Mucosa of descending colon (tissue), 3 donors: Measurements from ENCODE around the gene MRPL57. TPM values are rescaled to one million over a fixed set of nuclear protein-coding genes. Genes with fewer than 3 reads are reported as not detected.
"Not testable (repeated sequence)": the region's sequence is repeated elsewhere in the genome, so short reads cannot be mapped to it uniquely, and the experiment has no call there.

Experiments used
- ATAC-seq: fragments of 200-7000 bp; cut with Tn5 transposase; one replicate; pipeline ENCODE4 v1.9.1; 2020; ENCODE audit warnings: mild to moderate bottlenecking, moderate library complexity
- DNase-seq, 3 donors: peaks; one replicate each; pipeline ENCODE4 v3.0.0-alpha.2; 2020
- H3K36me3 ChIP-seq: fragments of 200-600 bp; one replicate; pipeline ENCODE4 v1.8.0; 2021; ENCODE audit warnings: low read depth, mild to moderate bottlenecking
- H3K4me1 ChIP-seq: fragments of 200-600 bp; one replicate; pipeline ENCODE4 v1.8.0; 2021; ENCODE audit warnings: low read depth, mild to moderate bottlenecking
- H3K4me3 ChIP-seq: fragments of 200-600 bp; one replicate; pipeline ENCODE4 v1.8.0; 2021; ENCODE audit warnings: mild to moderate bottlenecking
- H3K9me3 ChIP-seq: fragments of 200-600 bp; one replicate; pipeline ENCODE4 v1.8.0; 2021; ENCODE audit warnings: mild to moderate bottlenecking
- intact Hi-C, 2 donors: fragments of 100-400 bp; cut with DNase I in 1 of 2; cut with micrococcal nuclease in 1 of 2; formaldehyde crosslinking; loops; one replicate each; pipeline versions ENCODE4 v1.11.0 to v1.11.1; 2022; cut with DNase I, micrococcal nuclease
- total RNA-seq, 3 donors: library from RNA; stranded (reverse); fragmentation: NEBNext Ultra II Directional in 2 of 3; extraction: Animal tissue kit (Norgen Biotek cat#: 25700) in 2 of 3; gene quantifications; one replicate each; pipeline versions ENCODE4 v1.2.1 to v1.2.4, GENCODE V29; 2021 to 2023
- TF ChIP-seq, protein P1 (sequence below): fragments of 200-600 bp; IDR thresholded peaks from one replicate; pipeline ENCODE4 v1.8.0; 2022; ENCODE audit warnings: antibody characterized with exemption, mild to moderate bottlenecking
- donor health status: DM: no; HTN: no; CAD: no; lungs with moderate emphysema.
- donor health status: DM: no; HTN: no; CAD: no.
- donor health status: DM: no; HTN: yes; CAD: no.

Gene MRPL57
- total RNA-seq, 3 donors from 2014 or later, result 11.9 to 16.1 (median 13.8) TPM

GRCh38 chr13:21150013-21150412 is 26.4 kb upstream of the MRPL57 start:
- intact Hi-C loops, result no loop called here
- H3K36me3 ChIP-seq, result peaks cover 5% of the 10 kb centered on the region
- H3K4me3 ChIP-seq, result no peak overlapping the region
- no peak for ATAC-seq
- TF ChIP-seq, protein P1, sequence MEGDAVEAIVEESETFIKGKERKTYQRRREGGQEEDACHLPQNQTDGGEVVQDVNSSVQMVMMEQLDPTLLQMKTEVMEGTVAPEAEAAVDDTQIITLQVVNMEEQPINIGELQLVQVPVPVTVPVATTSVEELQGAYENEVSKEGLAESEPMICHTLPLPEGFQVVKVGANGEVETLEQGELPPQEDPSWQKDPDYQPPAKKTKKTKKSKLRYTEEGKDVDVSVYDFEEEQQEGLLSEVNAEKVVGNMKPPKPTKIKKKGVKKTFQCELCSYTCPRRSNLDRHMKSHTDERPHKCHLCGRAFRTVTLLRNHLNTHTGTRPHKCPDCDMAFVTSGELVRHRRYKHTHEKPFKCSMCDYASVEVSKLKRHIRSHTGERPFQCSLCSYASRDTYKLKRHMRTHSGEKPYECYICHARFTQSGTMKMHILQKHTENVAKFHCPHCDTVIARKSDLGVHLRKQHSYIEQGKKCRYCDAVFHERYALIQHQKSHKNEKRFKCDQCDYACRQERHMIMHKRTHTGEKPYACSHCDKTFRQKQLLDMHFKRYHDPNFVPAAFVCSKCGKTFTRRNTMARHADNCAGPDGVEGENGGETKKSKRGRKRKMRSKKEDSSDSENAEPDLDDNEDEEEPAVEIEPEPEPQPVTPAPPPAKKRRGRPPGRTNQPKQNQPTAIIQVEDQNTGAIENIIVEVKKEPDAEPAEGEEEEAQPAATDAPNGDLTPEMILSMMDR, result no peak
- DNase-seq, result no peak
- no peaks in the 10 kb centered on the region for H3K9me3 ChIP-seq
- no peaks in the 10 kb centered on the region for H3K4me1 ChIP-seq

- intact Hi-C loops, result no loop called here
- H3K36me3 ChIP-seq, result peaks cover 5% of the 10 kb centered on the region
These were observed 24.1 kb upstream of the MRPL57 start for GRCh38 chr13:21152251-21152899.

GRCh38 chr13:21164631-21165030 is 11.8 kb upstream of the MRPL57 start:
- DNase-seq (no peak), ATAC-seq (no peak)
- TF ChIP-seq, protein P1, result no peak
- no peaks in the 10 kb centered on the region for H3K9me3 ChIP-seq
- intact Hi-C loops, result no loop called here
- H3K4me1 ChIP-seq, result no peaks in the 10 kb centered on the region
- no peak overlapping the region for H3K4me3 ChIP-seq
- no peaks in the 10 kb centered on the region for H3K36me3 ChIP-seq

More at GRCh38 chr13:21152251-21152899, 24.1 kb upstream of the MRPL57 start:
- no peaks in the 10 kb centered on the region for H3K9me3 ChIP-seq
- no peaks in the 10 kb centered on the region for H3K4me1 ChIP-seq
- H3K4me3 ChIP-seq, result no peak overlapping the region
- ATAC-seq, result no peak
- TF ChIP-seq, protein P1, result no peak
- no peak for DNase-seq

DNA sequence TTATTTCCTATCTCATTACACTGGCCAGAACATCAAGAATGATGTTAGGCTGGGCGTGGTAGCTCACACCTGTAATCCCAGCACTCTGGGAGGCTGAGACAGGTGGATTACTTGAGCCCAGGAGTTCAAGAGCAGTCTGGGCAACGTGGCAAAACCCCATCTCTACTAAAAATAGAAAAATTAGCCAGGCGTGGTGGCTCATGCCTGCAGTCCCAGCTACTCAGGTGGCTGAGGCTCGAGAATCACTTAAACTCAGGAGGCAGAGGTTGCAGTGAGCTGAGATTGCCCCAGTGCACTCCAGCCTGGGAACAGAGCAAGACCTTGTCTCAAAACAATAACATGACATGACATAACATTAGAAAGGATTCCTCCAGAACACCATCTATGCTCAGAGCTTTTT is 10.9 kb upstream of the MRPL57 start:
- ATAC-seq, H3K9me3 ChIP-seq, H3K4me1 ChIP-seq, intact Hi-C loops, DNase-seq, H3K36me3 ChIP-seq, H3K4me3 ChIP-seq: not testable (repeated sequence)

DNA sequence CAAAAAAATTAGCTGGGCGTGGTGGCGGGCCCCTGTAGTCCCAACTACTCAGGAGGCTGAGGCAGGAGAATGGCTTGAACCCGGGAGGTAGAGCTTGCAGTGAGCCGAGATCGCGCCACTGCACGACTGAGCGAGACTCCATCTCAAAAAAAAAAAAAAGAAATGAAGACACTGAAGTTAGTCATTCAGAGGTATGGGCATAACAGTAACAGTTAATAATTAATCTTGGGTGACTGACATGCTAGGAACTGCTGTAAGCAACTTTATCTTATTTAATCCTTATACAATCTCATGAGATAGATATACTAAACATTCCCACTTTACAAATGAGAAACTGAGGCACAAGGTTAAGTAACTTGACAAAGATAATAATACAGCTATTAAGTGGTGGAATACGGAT is 5.0 kb upstream of the MRPL57 start:
- Histone ChIP-seq H3K4me1 (peaks cover 4% of the 10 kb centered on the region), H3K4me3 (no peak overlapping the region), H3K36me3 (no peaks in the 10 kb centered on the region), H3K9me3 (no peaks in the 10 kb centered on the region)
- DNase-seq (no peak), ATAC-seq (no peak)
- TF ChIP-seq, protein P1, result no peak
- intact Hi-C loops, result no loop called here

DNA sequence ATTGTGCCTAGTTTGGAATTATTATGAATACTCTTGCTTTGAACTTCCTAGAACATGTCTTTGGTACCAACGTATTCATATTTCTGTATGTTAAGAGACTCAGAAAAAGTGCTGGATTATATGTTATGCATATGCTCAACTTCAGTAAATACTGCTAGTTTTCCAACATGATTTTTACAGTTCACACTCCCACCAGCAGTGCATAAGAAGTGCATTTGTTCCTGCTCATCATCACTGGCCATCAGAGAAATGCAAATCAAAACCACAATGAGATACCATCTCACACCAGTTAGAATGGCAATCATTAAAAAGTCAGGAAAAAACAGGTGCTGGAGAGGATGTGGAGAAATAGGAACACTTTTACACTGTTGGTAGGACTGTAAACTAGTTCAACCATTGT is 2.7 kb upstream of the MRPL57 start:
- intact Hi-C loops, H3K4me3 ChIP-seq, ATAC-seq, DNase-seq, H3K9me3 ChIP-seq, H3K36me3 ChIP-seq: not testable (repeated sequence)
- H3K4me1 ChIP-seq, result peaks cover 14% of the 10 kb centered on the region
